ENCODE data around the gene FIBCD1.

The FIBCD1 gene

DNA sequence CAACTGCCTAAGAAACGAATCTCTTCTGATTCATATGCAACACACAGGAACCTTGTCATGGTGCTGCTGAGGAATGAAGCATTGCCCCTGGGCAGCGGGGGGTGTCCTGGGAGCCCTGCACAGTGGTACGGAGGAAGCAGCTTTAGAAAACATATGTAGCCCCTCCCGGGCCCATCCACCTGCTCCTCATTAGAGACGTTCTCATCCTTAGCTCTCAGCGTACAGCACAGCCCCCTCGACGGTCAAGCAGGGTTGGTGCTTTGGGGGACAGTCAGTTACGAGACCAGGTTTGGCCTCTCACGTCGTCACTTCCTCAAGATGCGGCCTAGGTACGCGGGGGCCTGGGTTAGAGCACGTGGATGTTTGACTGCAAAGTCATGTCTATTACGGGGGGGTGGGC lies 41.5 kb upstream of the FIBCD1 start:
- no peak overlapping the region for H3K4me3 ChIP-seq (ENCODE audit: low read length)
- TF ChIP-seq CTCF (conservative IDR thresholded peaks at IDR 0.05; ENCODE audit: low read length): no peak
- DNase-seq (ENCODE audit: low read depth): no peak

- TF ChIP-seq CTCF (conservative IDR thresholded peaks at IDR 0.05; ENCODE audit: low read length): no peak
- DNase-seq (ENCODE audit: low read depth): no peak
- H3K4me3 ChIP-seq (ENCODE audit: low read length): no peak overlapping the region
These were observed 40.7 kb upstream of the FIBCD1 start for GRCh38 chr9:130979591-130980385.

- TF ChIP-seq CTCF (conservative IDR thresholded peaks at IDR 0.05; ENCODE audit: low read length): no peak
- no peak for DNase-seq (ENCODE audit: low read depth)
- H3K4me3 ChIP-seq (ENCODE audit: low read length): no peak overlapping the region
These were observed 38.8 kb upstream of the FIBCD1 start for GRCh38 chr9:130977811-130978221.

GRCh38 chr9:130975932-130976841 lies 37.1 kb upstream of the FIBCD1 start:
- TF ChIP-seq CTCF (conservative IDR thresholded peaks at IDR 0.05; ENCODE audit: low read length): no peak
- DNase-seq (ENCODE audit: low read depth): no peak
- no peak overlapping the region for H3K4me3 ChIP-seq (ENCODE audit: low read length)

DNA sequence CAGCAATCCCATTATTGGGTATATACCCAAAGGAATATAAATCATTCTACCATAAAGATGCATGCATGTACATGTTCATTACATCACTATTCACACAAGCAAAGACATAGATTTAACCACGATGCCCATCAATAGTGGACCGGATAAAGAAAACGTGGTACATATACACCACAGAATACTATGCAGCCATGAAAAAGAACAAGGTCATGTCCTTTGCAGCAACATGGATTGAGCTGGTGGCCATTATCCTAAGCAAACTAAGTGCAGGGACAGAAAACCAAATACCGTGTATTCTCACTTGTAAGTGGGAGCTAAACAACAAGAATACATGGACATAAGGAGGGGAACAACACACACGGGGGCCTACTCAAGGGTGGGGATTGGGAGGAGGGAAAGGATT lies 36.1 kb upstream of the FIBCD1 start:
- DNase-seq (ENCODE audit: low read depth): no peak

DNA sequence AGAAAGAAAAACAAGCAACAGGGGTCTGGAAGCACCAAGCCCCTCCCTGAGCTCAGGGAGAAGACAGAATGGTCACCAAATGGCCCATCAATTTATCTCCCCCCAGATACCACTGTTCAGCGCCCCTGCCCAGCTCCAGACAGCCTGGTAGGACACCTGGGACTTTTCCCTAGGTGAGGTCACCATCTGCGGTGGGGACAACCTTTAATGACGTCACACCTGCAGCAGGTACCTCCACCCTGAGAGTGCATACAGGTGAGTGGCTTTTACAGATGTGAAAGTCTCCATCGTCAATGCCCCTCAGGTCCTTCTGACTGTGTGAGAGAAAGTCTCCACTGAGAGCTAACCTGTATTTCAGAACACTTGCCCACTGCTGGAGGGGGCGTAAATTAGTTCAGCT lies 35.6 kb upstream of the FIBCD1 start:
- no peak overlapping the region for H3K4me3 ChIP-seq (ENCODE audit: low read length)
- no peak for TF ChIP-seq CTCF (conservative IDR thresholded peaks at IDR 0.05; ENCODE audit: low read length)
- DNase-seq (ENCODE audit: low read depth): no peak

More for the DNA sequence above, 36.1 kb upstream of the FIBCD1 start:
- TF ChIP-seq CTCF (conservative IDR thresholded peaks at IDR 0.05; ENCODE audit: low read length): no peak
- no peak overlapping the region for H3K4me3 ChIP-seq (ENCODE audit: low read length)
